HG03135 (cell line): ENCODE measurements around the gene MLLT3.
A peak's percentile ranks its signal among the peaks of the same experiment; 100 is the strongest.

ENCODE experiments used
- ATAC-seq: cut with Tn5 transposase; IDR thresholded peaks from one replicate; pipeline ENCODE4 v1.9.1; 2021; ENCODE audit warnings: mild to moderate bottlenecking, moderate library complexity; ENCODE audit not compliant: unreplicated experiment

MLLT3 gene

DNA sequence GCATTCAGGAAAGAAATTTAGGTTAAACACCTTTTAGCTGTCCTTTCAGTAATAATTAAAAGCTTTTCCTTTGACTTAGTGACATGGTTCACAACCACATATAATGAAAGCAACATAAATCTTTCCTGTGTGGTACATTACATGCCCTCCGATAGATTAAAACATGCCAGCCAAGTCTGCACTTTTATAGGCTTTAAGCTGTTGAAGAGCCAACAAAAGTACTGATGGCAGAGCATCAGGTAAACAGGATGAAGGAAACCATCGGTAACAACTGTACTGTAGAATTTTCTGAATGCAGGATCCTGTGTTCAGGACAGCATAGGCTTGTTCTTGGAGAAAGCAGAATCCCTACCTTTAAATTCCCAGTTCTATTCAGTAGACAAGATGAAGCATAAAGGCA is 226.6 kb downstream of the MLLT3 start:
- no peak for ATAC-seq

DNA sequence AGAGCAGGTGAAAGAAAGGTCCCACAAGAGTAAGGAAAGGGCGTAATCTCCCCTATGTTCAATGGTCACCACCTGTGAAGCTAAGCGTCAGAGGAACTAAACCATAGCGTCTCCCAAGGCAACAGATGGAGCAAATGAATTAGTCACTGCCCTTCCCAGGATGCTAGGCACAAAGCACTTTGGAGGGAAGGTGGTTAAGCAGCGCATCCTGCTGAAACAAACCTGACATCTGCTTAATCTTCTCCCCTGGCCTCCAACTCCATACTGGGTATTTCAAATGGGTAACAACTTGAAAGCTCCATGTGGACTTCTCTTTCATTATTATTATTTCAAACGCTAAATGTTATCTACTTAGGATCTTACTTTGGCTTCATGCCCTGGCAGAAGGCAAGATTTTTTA is 227.3 kb downstream of the MLLT3 start:
- ATAC-seq, result no peak

- no peak for ATAC-seq
Observed at GRCh38 chr9:20391208-20391607, 231.1 kb downstream of the MLLT3 start.

DNA sequence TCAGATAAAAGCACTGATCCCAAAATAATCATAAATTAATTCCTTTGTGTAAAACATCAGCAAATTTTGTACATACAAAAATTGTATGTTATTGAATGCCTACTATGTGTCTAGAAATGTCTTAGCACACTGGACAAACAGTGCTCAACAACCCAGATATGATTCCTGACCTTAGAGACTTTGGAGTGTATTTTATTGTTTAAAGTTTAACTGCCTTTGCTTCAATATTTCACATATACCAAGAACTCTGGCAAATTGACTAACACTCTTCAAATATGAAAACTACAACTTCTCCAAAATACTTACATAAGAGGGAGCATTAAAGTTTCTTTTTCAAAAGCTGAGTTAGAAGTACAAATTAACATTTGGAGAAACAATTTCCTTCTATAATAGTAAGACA is 231.9 kb downstream of the MLLT3 start:
- ATAC-seq, result no peak

DNA sequence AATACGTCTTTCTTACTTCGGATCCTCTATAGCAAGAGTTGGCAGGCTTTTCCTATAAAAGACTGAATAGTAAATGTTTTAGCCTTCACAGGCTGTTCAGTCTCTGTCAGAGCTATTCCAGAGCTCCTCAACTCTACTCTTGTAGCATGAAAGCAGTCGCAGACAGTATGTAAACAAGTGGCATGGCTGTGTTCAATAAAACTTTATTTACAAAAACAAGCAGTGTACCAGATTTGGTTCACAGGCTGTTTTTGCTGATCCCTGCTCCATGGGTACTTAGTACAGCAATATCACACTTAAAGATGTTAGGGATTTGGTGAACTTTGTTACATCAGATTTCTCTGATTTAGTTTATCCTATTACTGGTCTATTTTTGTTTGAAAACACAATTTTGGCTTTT is 235.2 kb downstream of the MLLT3 start:
- ATAC-seq, result no peak

- no peak for ATAC-seq
Observed at GRCh38 chr9:20384642-20385041, 237.7 kb downstream of the MLLT3 start.

DNA sequence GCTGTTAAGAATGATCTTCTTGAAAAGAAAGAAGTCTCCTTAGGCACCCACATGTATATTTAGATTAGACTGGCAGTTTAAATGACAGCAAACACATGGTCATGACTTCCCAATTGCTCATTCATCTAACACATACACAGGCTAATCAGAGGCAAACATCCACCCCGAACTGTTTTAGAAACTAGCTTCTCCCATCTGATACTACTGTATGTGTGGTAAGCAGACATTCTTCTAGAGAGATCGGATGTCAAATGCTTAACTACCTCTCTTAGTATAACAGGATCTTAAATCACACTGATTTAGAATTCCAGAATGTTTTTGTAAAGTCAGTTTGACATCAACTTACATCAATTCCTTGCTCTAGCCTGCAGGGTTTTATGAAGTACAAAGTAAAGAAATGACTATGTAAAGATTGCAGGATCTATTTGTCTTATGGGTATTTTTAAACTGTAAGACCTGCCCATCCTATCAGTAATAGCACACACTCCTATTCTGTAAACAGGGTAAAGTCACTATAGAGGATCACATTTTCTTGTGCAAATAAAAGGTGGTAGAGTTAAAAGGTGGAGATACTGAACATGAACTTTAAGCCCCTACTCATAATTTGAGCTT is 239.7 kb downstream of the MLLT3 start:
- ATAC-seq, result peak; percentile 46

DNA sequence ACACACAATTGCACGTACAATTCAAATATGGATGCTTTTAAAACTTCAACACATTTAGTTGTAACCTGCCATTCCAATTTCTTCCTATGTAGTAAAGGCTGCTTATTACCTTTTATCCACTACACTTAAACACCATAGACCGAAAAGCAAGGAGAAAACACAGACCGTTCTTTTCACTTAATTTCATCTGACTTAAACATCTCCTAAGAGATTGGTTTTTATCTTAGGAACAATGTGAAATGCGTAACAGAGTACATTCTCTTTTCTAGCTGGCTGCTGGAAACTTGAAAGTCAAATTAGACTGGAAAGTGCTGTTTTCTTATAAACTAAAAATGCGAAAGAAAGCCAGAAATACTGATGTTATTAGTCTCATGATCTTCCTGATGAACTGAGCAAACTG is 241.8 kb downstream of the MLLT3 start:
- no peak for ATAC-seq

DNA sequence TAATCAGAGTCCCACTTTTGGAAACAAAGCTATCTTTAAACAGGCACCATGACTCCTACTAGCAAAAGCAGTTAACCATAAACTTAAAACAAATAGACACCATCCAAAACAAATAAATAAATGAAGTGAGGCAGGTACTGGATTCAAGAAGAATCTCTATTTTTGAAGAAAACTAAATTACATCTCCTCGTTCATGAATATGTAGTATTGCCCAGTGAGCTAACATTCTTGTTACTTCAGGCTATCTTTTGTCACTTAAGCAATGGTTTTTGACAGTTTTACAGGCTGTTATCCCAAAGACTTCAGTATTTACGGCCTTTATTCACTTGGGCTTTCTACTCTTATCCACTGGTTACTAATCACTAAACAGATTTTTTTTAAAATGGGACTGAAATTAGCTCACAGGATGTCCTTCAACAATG is 242.5 kb downstream of the MLLT3 start:
- ATAC-seq, result no peak

- ATAC-seq, result no peak
Observed at GRCh38 chr9:20378851-20379250, 243.4 kb downstream of the MLLT3 start.

DNA sequence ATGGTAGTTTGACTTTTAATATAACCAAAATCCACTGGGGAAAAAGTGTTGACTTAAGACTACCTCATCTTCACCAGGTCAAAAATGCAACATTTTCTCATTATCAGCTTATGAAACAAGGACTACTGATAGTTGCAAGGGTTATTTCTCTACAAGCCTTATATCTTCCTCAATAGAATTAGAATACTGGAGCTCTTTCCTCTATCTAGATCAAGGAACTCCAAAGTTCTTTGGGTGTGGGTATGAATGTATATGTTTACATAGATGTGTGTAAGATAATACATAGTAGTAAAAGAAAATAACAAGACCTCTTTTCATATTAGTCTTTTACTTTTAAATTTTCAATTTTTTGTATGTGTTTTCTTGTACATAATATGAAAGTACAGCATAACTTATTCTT is 244.5 kb downstream of the MLLT3 start:
- no peak for ATAC-seq

DNA sequence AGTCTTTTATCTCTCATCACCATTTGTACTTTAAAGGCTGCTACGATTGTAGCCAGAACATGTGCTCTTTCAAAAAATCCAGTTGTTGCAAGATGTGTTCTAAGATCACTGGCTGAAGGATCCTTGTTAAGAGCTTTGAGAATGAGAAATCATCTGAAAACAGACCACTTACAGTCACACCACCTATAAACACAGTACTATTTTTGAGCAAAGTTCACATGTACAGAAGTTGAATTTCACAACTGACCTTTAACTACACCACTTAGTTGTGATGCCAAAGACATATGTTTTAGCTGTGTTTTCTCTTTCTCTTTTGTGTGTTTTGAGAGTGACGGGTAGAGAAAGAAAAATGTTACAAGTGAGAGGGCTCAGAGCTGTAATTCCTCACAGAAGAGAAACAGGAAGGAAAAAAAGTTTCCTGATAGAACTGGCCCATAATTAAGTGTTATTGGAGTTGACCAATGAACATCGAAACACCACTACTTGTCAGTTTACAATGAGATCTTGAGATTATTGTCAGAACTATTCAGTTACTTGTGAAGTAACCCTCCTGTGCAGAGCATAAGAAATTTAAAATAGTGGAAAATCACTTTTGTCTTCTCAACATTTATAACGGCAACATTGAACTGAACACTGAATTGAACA is 245.4 kb downstream of the MLLT3 start:
- ATAC-seq, result no peak

DNA sequence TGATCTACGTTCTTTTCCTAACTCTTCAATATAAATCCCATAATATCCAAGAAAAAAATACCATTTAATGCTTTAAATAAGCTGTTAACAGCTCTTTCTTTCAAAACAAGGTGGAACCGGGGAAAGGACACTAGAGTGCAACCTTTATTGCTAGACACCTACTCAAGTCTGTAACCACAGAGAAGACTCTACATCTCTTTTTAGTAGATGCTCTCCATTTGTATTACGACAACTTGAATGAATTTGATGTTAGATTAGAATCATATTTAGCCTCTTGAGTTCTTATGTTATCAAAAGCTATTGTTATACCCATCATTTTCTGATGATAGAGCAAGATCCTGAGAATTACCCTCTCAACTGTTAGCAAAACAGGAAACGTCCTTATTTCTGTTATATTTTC is 246.3 kb downstream of the MLLT3 start:
- ATAC-seq, result no peak

- ATAC-seq, result no peak
Observed at GRCh38 chr9:20373263-20373662, 249.0 kb downstream of the MLLT3 start.

DNA sequence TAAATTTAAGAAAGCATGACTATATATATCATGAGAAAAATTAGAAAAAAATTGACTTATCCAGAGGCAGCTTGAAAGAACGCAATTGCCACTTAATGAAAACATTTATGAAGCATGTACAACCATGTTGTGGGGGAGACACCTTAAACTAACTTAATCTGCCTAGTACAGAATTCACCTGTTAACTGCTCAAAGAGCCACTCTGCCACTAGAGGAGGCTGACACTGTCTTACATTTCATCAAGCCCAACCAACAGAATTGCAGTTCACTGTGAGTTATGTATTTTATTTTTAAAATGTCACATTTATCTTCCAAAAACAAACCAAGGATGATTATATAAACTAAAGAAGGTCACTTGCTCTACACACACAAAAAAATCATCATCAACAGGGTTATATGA is 252.9 kb downstream of the MLLT3 start:
- ATAC-seq, result no peak

DNA sequence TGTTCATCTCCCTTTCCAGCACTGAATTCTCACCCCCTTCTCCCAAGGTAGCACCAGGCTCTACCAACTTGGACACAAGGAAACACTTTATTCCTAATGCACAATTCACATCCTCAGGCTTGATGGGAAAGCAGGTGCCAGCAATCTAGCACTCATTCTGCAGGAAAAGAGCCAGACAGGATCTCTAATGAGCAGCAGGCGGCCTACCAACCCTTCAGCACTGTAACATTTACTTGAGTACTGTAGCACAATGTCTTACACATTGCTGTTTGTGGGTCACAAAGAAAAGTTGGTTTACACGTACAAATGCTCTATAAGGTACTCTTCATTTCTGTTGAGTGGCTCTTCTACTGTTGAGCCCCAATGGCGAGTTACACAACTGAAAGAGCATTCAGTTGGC is 254.4 kb downstream of the MLLT3 start:
- ATAC-seq, result no peak

- ATAC-seq, result no peak
Observed at GRCh38 chr9:20364959-20365358, 257.3 kb downstream of the MLLT3 start.

GRCh38 chr9:20363233-20363632 is 259.1 kb downstream of the MLLT3 start:
- ATAC-seq, result no peak

- ATAC-seq, result no peak
Observed at GRCh38 chr9:20361656-20362570, 260.4 kb downstream of the MLLT3 start.

- no peak for ATAC-seq
Observed at GRCh38 chr9:20361229-20361628, 261.1 kb downstream of the MLLT3 start.

DNA sequence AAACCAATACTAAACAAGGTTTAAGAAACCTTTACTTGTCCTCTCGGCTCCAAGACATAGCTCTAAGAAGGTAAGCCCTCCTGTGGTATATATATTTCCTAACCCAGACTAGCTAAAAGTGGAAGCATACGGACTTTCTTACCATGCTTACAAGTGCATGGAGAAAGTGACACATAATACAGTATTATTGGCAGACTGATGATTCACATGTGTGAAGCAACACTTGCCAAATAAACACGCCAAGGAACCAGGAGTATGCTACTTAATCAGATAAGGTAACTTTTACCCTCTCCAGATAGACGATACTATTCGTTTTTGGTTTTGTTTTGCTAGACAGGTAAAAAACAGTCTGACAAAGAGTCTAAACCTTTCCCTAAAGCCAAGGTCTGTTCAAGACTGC is 264.1 kb downstream of the MLLT3 start:
- ATAC-seq, result no peak

DNA sequence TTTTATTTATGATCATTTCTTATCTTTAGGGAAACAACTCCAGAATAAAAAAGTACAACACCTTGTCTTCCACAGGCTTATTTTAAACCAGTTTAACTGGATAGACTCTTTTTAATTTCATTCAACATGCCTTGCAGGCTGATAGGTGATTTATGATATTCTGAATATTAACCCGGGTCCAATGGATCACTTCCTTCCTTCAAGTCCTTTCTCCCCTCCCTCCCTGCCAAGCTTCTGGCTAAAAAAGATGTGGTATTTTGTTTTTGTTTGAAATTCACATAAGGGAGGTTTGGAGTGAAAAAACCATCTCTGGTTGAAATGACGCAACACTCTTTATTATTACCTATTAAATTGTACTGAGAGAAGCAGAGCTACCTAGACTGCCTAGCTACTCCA is 265.3 kb downstream of the MLLT3 start:
- no peak for ATAC-seq
